GM23248 (cell line): ENCODE results near the gene CD79A.

Experiments
- EZH2 ChIP-seq: fragments of 200-600 bp; sonication (generic); IDR thresholded peaks from 2 replicates; pipeline ENCODE4 v1.6.1; 2018; ENCODE audit warnings: antibody characterized with exemption, mild to moderate bottlenecking; ENCODE audit not compliant: insufficient read depth, poor library complexity, severe bottlenecking
- EZH2phosphoT487 ChIP-seq: fragments of 200-600 bp; sonication (generic); IDR thresholded peaks from 2 replicates; pipeline ENCODE4 v1.6.1; 2018; ENCODE audit warnings: antibody characterized with exemption, moderate library complexity, mild to moderate bottlenecking, low read depth; ENCODE audit not compliant: insufficient read depth

DNA sequence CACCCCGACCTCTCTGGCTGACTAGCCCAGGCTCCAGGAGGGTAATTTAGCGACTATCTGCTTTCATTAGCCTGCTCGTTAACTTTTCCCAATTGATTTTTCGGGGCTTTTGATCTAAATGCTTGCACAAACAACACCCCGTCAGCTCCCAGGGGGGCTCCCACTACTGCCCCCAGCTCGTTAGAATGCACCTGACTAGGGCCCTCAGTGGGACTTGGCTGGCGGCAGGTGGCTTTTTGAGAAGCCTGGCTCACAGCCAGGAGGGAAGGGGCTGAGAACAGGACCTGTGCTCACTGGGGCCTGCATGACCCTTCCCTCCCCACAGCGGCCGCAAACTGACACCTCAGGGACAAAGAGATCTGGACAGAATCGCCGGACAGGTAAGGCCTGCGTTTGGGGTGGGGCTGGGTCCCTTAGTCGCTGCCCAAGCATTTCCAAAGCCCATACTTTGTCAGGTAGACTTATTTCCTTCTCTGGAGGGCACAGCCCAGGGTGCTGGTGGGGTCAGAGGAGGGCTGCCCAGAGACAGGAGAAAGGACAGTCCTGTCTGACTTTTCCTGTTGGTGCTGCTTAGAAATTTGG lies 7.6 kb upstream of the CD79A start:
- TF ChIP-seq EZH2 (no peak), EZH2phosphoT487 (no peak)
